ENCODE measurements around the gene RPP40. TPM values are rescaled to one million over a fixed set of nuclear protein-coding genes. Genes with fewer than 3 reads are reported as not detected.
A peak's percentile ranks its signal among the peaks of the same experiment; 100 is the strongest.

RPP40 gene
- total RNA-seq, 1 donor from 2014 or later = 9.2 TPM

DNA sequence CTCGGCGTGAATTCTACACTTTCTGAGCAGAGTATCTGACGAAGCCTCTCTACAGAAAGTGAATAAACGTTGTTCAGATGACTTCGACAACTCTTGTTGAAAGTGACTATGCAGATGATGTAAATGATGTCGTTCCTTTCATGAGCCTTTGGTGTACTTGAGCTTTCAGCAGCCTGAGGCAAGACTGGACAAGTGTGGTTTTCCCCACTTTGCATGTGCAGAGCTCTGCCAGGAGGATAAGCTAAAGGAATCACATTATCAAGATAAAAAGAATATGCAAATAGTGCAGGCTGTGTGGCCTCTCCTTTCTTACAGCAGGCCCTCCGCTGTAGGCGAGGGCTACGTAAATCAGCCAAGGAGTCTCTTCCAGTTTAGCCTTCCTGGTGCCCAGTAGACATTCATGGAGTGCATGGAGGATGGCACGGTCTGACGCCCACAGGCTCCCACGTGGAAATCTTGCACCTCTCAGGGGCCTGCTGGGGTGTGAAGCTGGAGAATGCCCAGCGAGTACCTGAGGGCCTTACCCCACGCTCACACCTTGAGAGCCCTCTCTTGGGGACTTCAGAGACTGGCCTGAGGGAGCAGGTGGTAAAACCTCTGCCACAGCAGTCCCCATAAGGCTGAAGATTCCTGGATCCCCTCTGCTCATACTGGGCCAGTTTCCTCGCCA lies 54.9 kb downstream of the RPP40 start:
- peak; percentile 36 for DNase-seq (ENCODE audit: extremely low spot score, unreplicated experiment)
- peaks cover 51% of the 10 kb centered on the region for H3K36me3 Mint-ChIP-seq
- H3K4me1 Mint-ChIP-seq (ENCODE audit: unreplicated experiment) = peaks cover 4% of the 10 kb centered on the region
- no peak overlapping the region for H3K4me3 Mint-ChIP-seq
- H3K27ac Mint-ChIP-seq = no peak overlapping the region
- H3K9me3 Mint-ChIP-seq = no peaks in the 10 kb centered on the region
- no peaks in the 10 kb centered on the region for H3K27me3 Mint-ChIP-seq
- TF ChIP-seq, protein P1, sequence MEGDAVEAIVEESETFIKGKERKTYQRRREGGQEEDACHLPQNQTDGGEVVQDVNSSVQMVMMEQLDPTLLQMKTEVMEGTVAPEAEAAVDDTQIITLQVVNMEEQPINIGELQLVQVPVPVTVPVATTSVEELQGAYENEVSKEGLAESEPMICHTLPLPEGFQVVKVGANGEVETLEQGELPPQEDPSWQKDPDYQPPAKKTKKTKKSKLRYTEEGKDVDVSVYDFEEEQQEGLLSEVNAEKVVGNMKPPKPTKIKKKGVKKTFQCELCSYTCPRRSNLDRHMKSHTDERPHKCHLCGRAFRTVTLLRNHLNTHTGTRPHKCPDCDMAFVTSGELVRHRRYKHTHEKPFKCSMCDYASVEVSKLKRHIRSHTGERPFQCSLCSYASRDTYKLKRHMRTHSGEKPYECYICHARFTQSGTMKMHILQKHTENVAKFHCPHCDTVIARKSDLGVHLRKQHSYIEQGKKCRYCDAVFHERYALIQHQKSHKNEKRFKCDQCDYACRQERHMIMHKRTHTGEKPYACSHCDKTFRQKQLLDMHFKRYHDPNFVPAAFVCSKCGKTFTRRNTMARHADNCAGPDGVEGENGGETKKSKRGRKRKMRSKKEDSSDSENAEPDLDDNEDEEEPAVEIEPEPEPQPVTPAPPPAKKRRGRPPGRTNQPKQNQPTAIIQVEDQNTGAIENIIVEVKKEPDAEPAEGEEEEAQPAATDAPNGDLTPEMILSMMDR (conservative IDR thresholded peaks at IDR 0.05) = no peak

DNA sequence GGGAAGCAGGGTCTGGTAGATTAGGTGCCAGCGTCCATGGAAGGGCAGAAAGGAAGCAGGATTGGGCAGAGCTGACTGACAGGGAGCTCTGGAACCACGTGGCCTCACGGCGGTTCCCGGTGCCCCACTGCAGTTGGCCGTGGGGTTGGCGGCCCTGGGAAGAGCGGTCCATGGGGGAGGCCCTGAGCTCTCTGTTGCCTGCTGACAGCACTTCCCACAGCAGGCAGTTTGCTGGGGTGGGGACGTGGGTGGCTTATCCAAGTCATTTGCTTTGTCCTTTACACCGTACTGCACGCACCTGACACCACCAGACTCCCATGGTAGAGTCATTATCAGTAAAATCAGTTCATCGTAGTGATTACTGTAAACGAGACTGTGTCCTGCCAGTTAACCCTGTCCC lies 56.1 kb downstream of the RPP40 start:
- Mint-ChIP-seq H3K27ac (no peak overlapping the region), H3K9me3 (no peaks in the 10 kb centered on the region), H3K4me3 (no peak overlapping the region), H3K4me1 (ENCODE audit: unreplicated experiment) (peaks cover 7% of the 10 kb centered on the region), H3K36me3 (peaks cover 50% of the 10 kb centered on the region), H3K27me3 (no peaks in the 10 kb centered on the region)
- DNase-seq (ENCODE audit: extremely low spot score, unreplicated experiment) = peak; percentile 37
- TF ChIP-seq, protein P1 (conservative IDR thresholded peaks at IDR 0.05) = no peak

GRCh38 chr6:4946521-4946920 lies 57.3 kb downstream of the RPP40 start:
- Mint-ChIP-seq H3K4me1 (ENCODE audit: unreplicated experiment) (peaks cover 19% of the 10 kb centered on the region), H3K9me3 (no peaks in the 10 kb centered on the region), H3K27me3 (no peaks in the 10 kb centered on the region), H3K4me3 (no peak overlapping the region), H3K36me3 (peaks cover 46% of the 10 kb centered on the region), H3K27ac (no peak overlapping the region)
- TF ChIP-seq, protein P1 (conservative IDR thresholded peaks at IDR 0.05) = no peak
- DNase-seq (ENCODE audit: extremely low spot score, unreplicated experiment) = peak; percentile 63

Other genes with a start within 250 kb of the RPP40 start
- gene CDYL, start 227.6 kb downstream of the RPP40 start, total RNA-seq (ENCODE audit: low replicate concordance) = 74.1 and 82.2 TPM in 2 replicates
- gene PPP1R3G, start 81.3 kb upstream of the RPP40 start, total RNA-seq (ENCODE audit: low replicate concordance) = 0.19 and 0.45 TPM in 2 replicates

Measured in type B pancreatic cell (in vitro differentiated cells).